PC-3 (cell line): ENCODE results near the gene SP1. TPM values are rescaled to one million over a fixed set of nuclear protein-coding genes. Genes with fewer than 3 reads are reported as not detected.

ENCODE experiments used
- ATAC-seq: fragments of 200-7000 bp; cut with Tn5 transposase; 2 replicates; pipeline ENCODE4 v1.9.1; 2020; ENCODE audit warnings: mild to moderate bottlenecking, moderate library complexity
- BruUV-seq: library from RNA; stranded (reverse); fragments of 400-500 nt; replicated peaks from 2 replicates; lab custom pipeline; 2021; lab: Mats Ljungman, UMichigan
- CTCF ChIA-PET: fragments of 300-600 bp; sonication (Branson Sonifier 250); formaldehyde crosslinking; loops from one replicate; lab custom pipeline; 2022; ENCODE audit warnings: antibody characterized with exemption; lab: Charles Lee
- POLR2A ChIA-PET: fragments of 300-600 bp; sonication (Branson Sonifier 250); formaldehyde crosslinking; loops from one replicate; lab custom pipeline; 2022; ENCODE audit warnings: antibody characterized with exemption; ENCODE audit not compliant: unreplicated experiment; lab: Charles Lee
- DNase-seq: peaks from one replicate; pipeline ENCODE4 v3.0.0-alpha.2; 2015
- H2AFZ ChIP-seq: fragments of 300-600 bp; sonication (generic); 2 replicates; pipeline ENCODE4 v1.6.0; 2016; ENCODE audit warnings: antibody characterized with exemption, low read length
- H3F3A ChIP-seq: fragments of 300-600 bp; sonication (generic); one replicate; pipeline ENCODE4 v1.6.0; 2017; ENCODE audit warnings: antibody characterized with exemption, low read length, control low read depth, mild to moderate bottlenecking; ENCODE audit not compliant: unreplicated experiment
- H3K27ac ChIP-seq: fragments of 300-600 bp; sonication (generic); 2 replicates; pipeline ENCODE4 v1.5.1; 2016; ENCODE audit warnings: mild to moderate bottlenecking, low read length
- H3K27me3 ChIP-seq: fragments of 300-600 bp; sonication (generic); 2 replicates; pipeline ENCODE4 v1.6.1; 2016; ENCODE audit warnings: low read length, mixed read lengths
- H3K36me3 ChIP-seq: fragments of 300-600 bp; sonication (generic); 2 replicates; pipeline ENCODE4 v1.6.1; 2016; ENCODE audit warnings: low read depth, mixed run types, low read length, mixed read lengths
- H3K4me1 ChIP-seq: fragments of 300-600 bp; sonication (generic); 2 replicates; pipeline ENCODE4 v1.5.1; 2016; ENCODE audit warnings: low read length; ENCODE audit not compliant: insufficient read depth
- H3K4me2 ChIP-seq: fragments of 300-600 bp; sonication (generic); 2 replicates; pipeline ENCODE4 v1.6.0; 2016; ENCODE audit warnings: low read length
- H3K4me3 ChIP-seq: fragments of 300-600 bp; sonication (generic); 2 replicates; pipeline ENCODE4 v1.5.1; 2016; ENCODE audit warnings: mild to moderate bottlenecking, low read length, mixed read lengths
- H3K79me2 ChIP-seq: fragments of 300-600 bp; sonication (generic); 2 replicates; pipeline ENCODE4 v1.6.1; 2017; ENCODE audit warnings: low read length, mixed read lengths
- H3K9ac ChIP-seq: fragments of 300-600 bp; sonication (generic); 2 replicates; pipeline ENCODE4 v1.6.0; 2016; ENCODE audit warnings: mild to moderate bottlenecking, low read length
- H3K9me2 ChIP-seq: fragments of 300-600 bp; sonication (generic); replicated peaks from 2 replicates; pipeline ENCODE4 v1.6.1; 2016; ENCODE audit warnings: mixed run types, low read length, mixed read lengths
- H3K9me3 ChIP-seq: fragments of 300-600 bp; sonication (generic); 2 replicates; pipeline ENCODE4 v1.6.1; 2016; ENCODE audit warnings: low read length, mixed read lengths
- H4K20me1 ChIP-seq: fragments of 300-600 bp; sonication (generic); 2 replicates; pipeline ENCODE4 v1.6.1; 2016; ENCODE audit warnings: low read length, mixed read lengths
- CTCF ChIP-seq: fragments of 300-600 bp; sonication (generic); conservative IDR thresholded peaks from 2 replicates; pipeline ENCODE4 v1.5.1; 2017; ENCODE audit warnings: antibody characterized with exemption, low read depth, mild to moderate bottlenecking, low read length
- EZH2 ChIP-seq: fragments of 300-600 bp; sonication (generic); IDR thresholded peaks from one replicate; pipeline ENCODE4 v1.6.1; 2017; ENCODE audit warnings: antibody characterized with exemption, mild to moderate bottlenecking, low read length; ENCODE audit not compliant: unreplicated experiment
- EZH2phosphoT487 ChIP-seq: fragments of 300-600 bp; sonication (generic); IDR thresholded peaks from 2 replicates; pipeline ENCODE4 v1.6.1; 2018; ENCODE audit warnings: mild to moderate bottlenecking, antibody characterized with exemption, low read length, borderline replicate concordance
- intact Hi-C: fragments of 100-400 bp; cut with micrococcal nuclease; formaldehyde crosslinking; loops from 2 replicates; pipeline ENCODE4 v1.9.0; 2023
- total RNA-seq: library from RNA; depleted of rRNA; stranded (reverse); fragments of >200 nt; gene quantifications from 2 replicates; pipeline ENCODE4 v1.2.3, GENCODE V29; 2014

SP1 gene
- total RNA-seq, 1 experiment from 2014 or later: 49.7 TPM

- H3K9me3 ChIP-seq: no peaks in the 10 kb centered on the region
- no peaks in the 10 kb centered on the region for H3K9me2 ChIP-seq
- DNase-seq (no peak), ATAC-seq (no peak)
- H2AFZ ChIP-seq: no peak overlapping the region
- H3K4me2 ChIP-seq: no peak overlapping the region
- H3K27ac ChIP-seq: no peak overlapping the region
- H3K4me3 ChIP-seq: no peak overlapping the region
- ChIA-PET POLR2A (no interaction called here), CTCF (no interaction called here)
- H3K36me3 ChIP-seq: peaks cover 36% of the 10 kb centered on the region
- intact Hi-C loops: no loop called here
- no peaks in the 10 kb centered on the region for H3K79me2 ChIP-seq
- TF ChIP-seq EZH2: no peak
- TF ChIP-seq EZH2phosphoT487: no peak
- no peak for TF ChIP-seq CTCF
- no peaks in the 10 kb centered on the region for H3K4me1 ChIP-seq
- no peak overlapping the region for H3K9ac ChIP-seq
- H3K27me3 ChIP-seq: no peaks in the 10 kb centered on the region
- H4K20me1 ChIP-seq: no peaks in the 10 kb centered on the region
- BruUV-seq: no TSS peak
- no peaks in the 10 kb centered on the region for H3F3A ChIP-seq
Measured at GRCh38 chr12:53410951-53411350, 31.0 kb downstream of the SP1 start.

- no peaks in the 10 kb centered on the region for H3K4me1 ChIP-seq
- CTCF ChIA-PET: no interaction called here
- H3K27me3 ChIP-seq: no peaks in the 10 kb centered on the region
Measured at GRCh38 chr12:53413485-53414204, 33.7 kb downstream of the SP1 start.

More at GRCh38 chr12:53413485-53414204, 33.7 kb downstream of the SP1 start:
- no peak for ATAC-seq
- DNase-seq: no peak
- H3K9me2 ChIP-seq: no peaks in the 10 kb centered on the region
- peaks cover 36% of the 10 kb centered on the region for H3K36me3 ChIP-seq
- H3K27ac ChIP-seq: no peak overlapping the region
- H3K9me3 ChIP-seq: no peaks in the 10 kb centered on the region
- TF ChIP-seq CTCF: no peak
- TF ChIP-seq EZH2: no peak
- TF ChIP-seq EZH2phosphoT487: no peak
- no peak overlapping the region for H3K9ac ChIP-seq
- POLR2A ChIA-PET: no interaction called here
- no peak overlapping the region for H3K4me2 ChIP-seq
- BruUV-seq: TSS peak; percentile 11
- H4K20me1 ChIP-seq: no peaks in the 10 kb centered on the region
- no peaks in the 10 kb centered on the region for H3K79me2 ChIP-seq
- H3K4me3 ChIP-seq: no peak overlapping the region
- intact Hi-C loops: no loop called here
- no peak overlapping the region for H2AFZ ChIP-seq
- H3F3A ChIP-seq: no peaks in the 10 kb centered on the region
